NCI-H2196 treated with DMSO at 0.1 percent for 48 hours (cell line): ENCODE results near the gene ATXN7L1.

ENCODE experiments used
- DNase-seq: peaks from one replicate; lab custom pipeline; 2025; ENCODE audit not compliant: unreplicated experiment; lab: John Stamatoyannopoulos, UW

ATXN7L1 gene

DNA sequence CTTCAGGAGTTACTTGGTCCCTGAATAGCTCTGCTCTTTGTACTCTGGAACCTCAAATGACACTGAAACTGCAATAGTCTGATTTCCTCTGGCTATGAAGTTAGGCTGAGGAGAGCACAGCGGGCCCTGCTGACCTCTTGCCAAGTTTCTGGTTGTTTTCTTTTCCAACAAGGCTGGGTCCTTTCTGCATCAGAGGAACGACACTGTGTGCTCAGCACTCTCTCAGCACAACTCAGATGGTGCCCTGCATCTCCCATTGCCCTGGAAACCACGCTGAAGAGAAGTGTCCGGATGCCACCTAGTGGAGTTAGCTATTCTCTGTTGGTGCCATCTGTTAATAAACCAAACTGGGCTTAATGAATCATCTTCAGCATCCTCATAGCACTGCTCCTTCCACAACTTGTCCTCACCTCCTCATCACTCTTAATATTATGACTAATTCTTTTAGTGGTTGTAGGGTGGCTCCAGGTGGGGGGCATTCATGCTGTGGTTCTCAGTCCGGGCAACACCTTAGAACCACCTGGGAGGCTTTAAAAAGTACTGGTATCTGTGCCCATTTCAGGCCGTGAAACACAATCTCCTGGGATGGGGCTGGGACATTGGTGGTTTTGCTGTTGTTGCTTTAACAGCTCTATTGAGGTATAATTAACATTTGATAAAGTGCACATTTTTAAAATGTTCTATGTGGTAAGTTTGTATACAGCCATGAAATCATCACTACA is 286.9 kb downstream of the ATXN7L1 start:
- DNase-seq, result peak; percentile 83

- no peak for DNase-seq
Observed at GRCh38 chr7:105587909-105588635, 288.3 kb downstream of the ATXN7L1 start.

DNA sequence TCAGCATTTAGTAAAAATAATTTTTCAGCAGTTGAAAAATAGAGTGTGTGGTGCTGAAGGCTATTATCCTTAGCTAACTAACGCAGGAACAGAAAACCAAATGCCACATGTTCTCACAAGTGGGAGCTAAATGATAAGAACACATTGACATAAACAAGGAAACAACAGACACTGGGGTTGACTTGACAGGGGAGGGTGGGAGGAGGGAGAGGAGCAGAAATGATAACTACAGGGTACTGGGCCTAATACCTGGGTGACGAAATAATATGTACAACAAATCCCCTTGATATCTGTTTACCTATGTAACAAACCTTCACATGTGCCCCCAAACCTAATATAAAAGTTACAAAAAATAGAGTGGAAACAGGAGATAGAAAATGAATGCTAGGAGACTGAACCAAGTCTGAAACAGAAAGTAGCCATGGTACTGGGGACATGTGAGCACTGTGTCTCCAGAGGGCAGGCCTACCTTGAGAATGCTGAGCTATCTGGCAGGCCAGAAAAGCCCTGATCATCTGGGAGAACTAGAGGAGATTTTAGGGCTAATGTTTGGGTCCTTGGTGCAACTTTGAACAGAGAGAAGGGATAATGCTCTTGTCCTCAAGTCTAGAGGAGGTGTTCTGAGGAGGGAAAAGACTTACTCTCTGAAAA is 290.4 kb downstream of the ATXN7L1 start:
- DNase-seq, result no peak

- no peak for DNase-seq
Observed at GRCh38 chr7:105584165-105584564, 292.2 kb downstream of the ATXN7L1 start.

DNA sequence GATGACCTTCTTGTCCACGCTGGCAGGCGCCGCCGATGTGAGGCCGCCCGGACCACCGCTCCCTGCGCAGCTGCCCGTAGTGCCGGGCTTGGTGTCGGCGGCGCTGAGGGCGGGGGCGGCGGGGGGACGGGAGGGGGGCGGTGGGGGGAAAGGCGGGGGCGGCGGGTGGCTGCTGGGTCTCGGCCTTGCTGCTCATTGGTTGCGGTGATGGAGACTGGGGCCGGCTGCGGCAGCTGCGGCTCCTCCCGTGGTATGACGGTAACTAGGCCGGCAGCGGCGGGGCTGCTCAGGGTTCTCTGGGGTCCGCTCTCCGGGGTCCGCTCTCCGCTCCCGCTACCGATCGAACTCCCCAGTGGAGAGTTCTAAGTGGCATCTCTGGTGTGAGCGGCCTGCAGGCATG is 293.3 kb downstream of the ATXN7L1 start:
- DNase-seq, result no peak

- DNase-seq, result peak; percentile 88
Observed at GRCh38 chr7:105581066-105581811, 295.2 kb downstream of the ATXN7L1 start, which contains the start of gene EFCAB10. Gene EFCAB10, minus strand, starts transcription at chr7:105581493. Its CDS starts 30 bp downstream, at chr7:105581463.

- DNase-seq, result no peak
Observed at GRCh38 chr7:105580022-105580740, 296.2 kb downstream of the ATXN7L1 start.

DNA sequence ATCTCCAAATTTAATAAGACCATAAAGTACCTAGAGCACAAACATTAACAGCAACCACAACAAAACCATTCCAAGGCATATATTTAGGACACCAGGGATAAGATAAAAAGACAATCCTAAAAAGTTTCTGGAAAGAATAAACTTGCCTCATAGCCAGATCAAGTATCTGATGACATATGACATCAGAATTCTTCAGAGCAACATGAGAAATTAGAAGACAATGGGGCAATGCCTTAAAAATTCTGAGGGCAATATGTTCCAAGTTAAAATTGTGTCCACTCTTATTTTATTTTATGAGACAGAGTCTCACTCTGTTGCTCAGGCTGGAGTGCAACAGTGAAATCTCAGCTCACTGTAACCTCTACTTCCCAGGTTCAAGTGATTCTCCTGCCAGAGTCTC is 297.9 kb downstream of the ATXN7L1 start:
- DNase-seq, result no peak

- no peak for DNase-seq
Observed at GRCh38 chr7:105577251-105577650, 299.1 kb downstream of the ATXN7L1 start.

DNA sequence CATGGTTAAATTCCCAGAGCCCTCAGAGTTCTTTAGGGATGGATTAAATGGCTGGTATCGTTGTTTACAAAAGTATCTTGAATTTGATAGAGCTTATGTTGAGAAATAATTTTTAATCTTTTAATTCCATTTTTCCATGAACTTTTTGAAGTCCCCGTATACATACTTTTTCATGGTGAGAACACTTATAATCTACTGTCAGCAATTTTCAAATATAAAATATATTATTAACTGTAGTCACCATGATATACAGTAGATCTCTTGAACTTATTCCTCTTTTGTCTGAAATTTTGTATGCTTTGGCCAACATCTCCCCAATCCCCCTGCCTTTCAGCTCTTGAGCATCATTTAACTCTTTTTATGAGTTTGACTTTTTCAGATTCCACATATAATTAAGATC is 304.5 kb downstream of the ATXN7L1 start:
- no peak for DNase-seq

- DNase-seq, result no peak
Observed at GRCh38 chr7:105567821-105568220, 308.6 kb downstream of the ATXN7L1 start.

DNA sequence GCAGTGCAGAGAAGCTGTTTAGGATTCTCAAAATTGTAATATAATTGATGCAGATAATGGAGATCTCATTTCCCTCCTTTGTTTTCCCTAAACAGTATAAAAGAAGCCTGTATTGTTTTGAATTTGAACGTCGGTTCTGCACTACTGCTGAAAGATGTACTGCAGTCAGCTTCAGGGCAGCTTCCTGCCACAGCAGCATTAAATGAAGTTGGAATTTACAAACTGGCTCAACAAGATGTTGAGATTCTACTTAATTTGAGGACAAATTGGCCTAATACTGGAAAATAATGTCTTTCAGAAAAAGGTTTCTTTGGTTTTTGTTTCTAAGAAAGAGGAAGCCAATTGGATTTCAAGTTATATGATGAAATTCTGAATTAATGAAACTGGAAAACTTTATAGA is 309.4 kb downstream of the ATXN7L1 start:
- DNase-seq, result no peak

DNA sequence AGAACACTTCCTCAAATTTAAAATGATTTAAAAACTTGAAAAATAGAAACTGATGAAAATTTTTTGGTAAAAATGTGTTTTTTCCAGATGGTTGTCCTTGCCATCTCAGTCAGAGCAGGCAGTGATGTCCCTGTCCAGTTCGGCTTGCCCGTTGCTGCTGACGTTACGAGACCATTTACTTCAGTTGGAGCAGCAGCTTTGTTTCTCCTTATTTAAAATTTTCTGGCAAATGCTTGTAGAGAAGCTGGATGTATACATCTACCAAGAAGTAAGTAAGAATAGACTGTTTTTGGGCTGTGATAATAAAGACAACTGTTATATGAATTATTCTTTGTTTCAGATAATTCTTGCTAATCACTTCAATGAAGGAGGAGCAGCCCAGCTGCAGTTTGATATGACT is 311.2 kb downstream of the ATXN7L1 start:
- DNase-seq, result no peak

- no peak for DNase-seq
Observed at GRCh38 chr7:105559926-105560325, 316.5 kb downstream of the ATXN7L1 start.
